K562 (cell line): Measurements from ENCODE around the gene RAB24. TPM values are rescaled to one million over a fixed set of nuclear protein-coding genes. Genes with fewer than 3 reads are reported as not detected.

Experiments
- ATAC-seq: fragments of 200-7000 bp; cut with Tn5 transposase; 3 replicates; pipeline ENCODE4 v1.9.1; 2020; ENCODE audit warnings: moderate library complexity
- BruUV-seq: library from RNA; stranded (reverse); fragments of 400-500 nt; replicated peaks from 2 replicates; lab custom pipeline; 2021; lab: Mats Ljungman, UMichigan
- CTCF ChIA-PET: fragments of 300-600 bp; formaldehyde crosslinking; extraction: SDS; loops from one replicate; lab custom pipeline; 2021; ENCODE audit warnings: low intra/inter-chr PET ratio; lab: Yijun Ruan, JAX
- POLR2A ChIA-PET: fragments of 300-600, 350-650 bp; sonication (Branson Sonifier 250); formaldehyde crosslinking; extraction: SDS; loops from one replicate; lab custom pipeline; 2021; ENCODE audit warnings: antibody characterized with exemption, inconsistent platforms; lab: Yijun Ruan, JAX
- DNase-seq, 4 experiments: peaks; one replicate each; pipeline versions ENCODE4 v3.0.0 to v3.0.0-alpha.2; 2011 to 2018; ENCODE audit warnings: low spot score in 3 of 4, mixed read lengths in 3 of 4; ENCODE audit errors: extremely low read depth in 1 of 4
- FAIRE-seq: peaks from 2 replicates; lab custom pipeline; 2011; peaks lifted over from hg19 to GRCh38; lab: Jason Lieb, UNC
- H2AFZ ChIP-seq: 2 replicates; pipeline ENCODE4 v1.6.0; 2011; ENCODE audit warnings: low read depth, low read length, control low read depth, inconsistent platforms
- H3K27ac ChIP-seq: fragments of 200-600 bp; 3 replicates; pipeline ENCODE4 v1.8.0; 2011; ENCODE audit warnings: low read depth, mild to moderate bottlenecking, control low read depth, inconsistent platforms, low read length, moderate library complexity, mixed read lengths; ENCODE audit errors: extremely low read depth
- H3K27me3 ChIP-seq, 2 experiments: fragments of 300-600 bp in 1 of 2; 2 replicates in 1 of 2; 3 replicates in 1 of 2; pipeline versions ENCODE4 v1.6.0 to v1.8.0; 2011; ENCODE audit warnings: inconsistent platforms in 2 of 2, low read length in 2 of 2, mild to moderate bottlenecking in 1 of 2, mixed read lengths in 1 of 2, moderate library complexity in 1 of 2; ENCODE audit not compliant: control insufficient read depth in 2 of 2, insufficient read depth in 2 of 2
- H3K36me3 ChIP-seq: fragments of 300-600 bp; 3 replicates; pipeline ENCODE4 v1.8.0; 2011; ENCODE audit warnings: mild to moderate bottlenecking, low read length, inconsistent platforms; ENCODE audit not compliant: control insufficient read depth, insufficient read depth
- H3K4me1 ChIP-seq, 2 experiments: fragments of 200-600 bp in 1 of 2; replicated peaks in 1 of 2; 2 replicates in 1 of 2; 3 replicates in 1 of 2; pipeline versions ENCODE4 v1.5.1 to v1.8.0; 2011; ENCODE audit warnings: inconsistent platforms in 2 of 2, low read length in 2 of 2, mild to moderate bottlenecking in 1 of 2, mixed read lengths in 1 of 2, moderate library complexity in 1 of 2; ENCODE audit not compliant: control insufficient read depth in 2 of 2, insufficient read depth in 2 of 2
- H3K4me2 ChIP-seq: 2 replicates; pipeline ENCODE4 v1.6.1; 2011; ENCODE audit warnings: low read length, control low read depth, inconsistent platforms, mixed read lengths; ENCODE audit not compliant: insufficient read depth
- H3K4me3 ChIP-seq: fragments of 200-600 bp; sonication (generic), shearing (Covaris generic); 2 replicates; pipeline ENCODE4 v1.5.1; 2016; ENCODE audit warnings: control low read depth, inconsistent platforms
- H3K79me2 ChIP-seq: fragments of 200-600 bp; 3 replicates; pipeline ENCODE4 v1.8.0; 2011; ENCODE audit warnings: low read length, inconsistent platforms; ENCODE audit not compliant: control insufficient read depth, insufficient read depth
- H3K9ac ChIP-seq, 2 experiments: 2 replicates each; pipeline versions ENCODE4 v1.6.0 to v1.6.1; 2011; ENCODE audit warnings: low read depth in 2 of 2, low read length in 2 of 2, control low read depth in 1 of 2, inconsistent platforms in 1 of 2, mild to moderate bottlenecking in 1 of 2, mixed read lengths in 1 of 2; ENCODE audit not compliant: insufficient read depth in 1 of 2
- H3K9me1 ChIP-seq: one replicate; pipeline ENCODE4 v1.6.0; 2011; ENCODE audit warnings: inconsistent platforms, mild to moderate bottlenecking, low read length, moderate library complexity; ENCODE audit not compliant: control insufficient read depth, insufficient read depth
- H3K9me3 ChIP-seq: replicated peaks from 2 replicates; pipeline ENCODE4 v1.5.1; 2011; ENCODE audit warnings: low read depth, low read length, inconsistent platforms; ENCODE audit not compliant: control insufficient read depth, insufficient read depth
- H4K20me1 ChIP-seq: replicated peaks from 2 replicates; pipeline ENCODE4 v1.6.1; 2011; ENCODE audit warnings: low read length, inconsistent platforms, mixed read lengths; ENCODE audit not compliant: control insufficient read depth, insufficient read depth
- CBFA2T3 ChIP-seq: fragments of 450-650 bp; IDR thresholded peaks from 2 replicates; pipeline ENCODE4 v1.6.1; 2017
- CHD4 ChIP-seq: fragments of 200-600 bp; sonication (generic); IDR thresholded peaks from 3 replicates; pipeline ENCODE4 v1.6.1; 2012; ENCODE audit warnings: low read depth, mild to moderate bottlenecking, mixed read lengths, low read length, inconsistent platforms; ENCODE audit not compliant: insufficient read depth, insufficient replicate concordance, poor library complexity, severe bottlenecking
- ESRRA ChIP-seq: fragments of 450-650 bp; IDR thresholded peaks from 2 replicates; pipeline ENCODE4 v1.6.1; 2014; ENCODE audit warnings: low read depth, mild to moderate bottlenecking, moderate library complexity, borderline replicate concordance
- TBP ChIP-seq: optimal IDR thresholded peaks from 2 replicates; pipeline ENCODE3; 2011; ENCODE audit warnings: low read depth, low read length, improper control_type of control experiment
- XRCC5 ChIP-seq: fragments of 200-400 bp; formaldehyde crosslinking; IDR thresholded peaks from 2 replicates; pipeline ENCODE4 v1.6.1; 2017; ENCODE audit warnings: low read depth, mild to moderate bottlenecking, low read length
- ZNF3 ChIP-seq: fragments of 250-450 bp; sonication (Bioruptor Pico); IDR thresholded peaks from 2 replicates; pipeline ENCODE4 v1.5.0; 2021; ENCODE audit warnings: mild to moderate bottlenecking, moderate library complexity
- ZNF445 ChIP-seq: fragments of 250-450 bp; sonication (Bioruptor Pico); IDR thresholded peaks from 2 replicates; pipeline ENCODE4 v1.4.0; 2020; ENCODE audit warnings: low read depth, mild to moderate bottlenecking, moderate library complexity
- WGBS: fragments of 100-300 bp; shearing (Covaris generic); methylation state at CpG from one replicate; pipeline ENCODE4 v1.1.6; 2016; ENCODE audit warnings: low coverage, mixed read lengths; ENCODE audit not compliant: insufficient coverage; ENCODE audit errors: missing lambda C conversion rate; 5-methylcytosine and 5-hydroxymethylcytosine counted together
- in situ Hi-C: fragments of 300-500 bp; cut with MboI; formaldehyde crosslinking; loops from 4 replicates; pipeline ENCODE4 v1.15.0; 2018; ENCODE audit warnings: inconsistent platforms, mixed read lengths
- intact Hi-C: fragments of 100-400 bp; cut with micrococcal nuclease; formaldehyde crosslinking; loops from 2 replicates; pipeline ENCODE4 v1.14.2; 2022
- polyA plus RNA-seq, 8 experiments: library from polyadenylated mRNA; depleted of rRNA in 4 of 8; stranded (reverse) in 5 of 8; unstranded in 3 of 8; fragments of >200 nt; fragmentation: Nextera tagmentation in 2 of 8; fragmentation: Illumina TruSeq in 1 of 8; extraction: Ambion mirVana in 2 of 8; extraction: Trizol in 1 of 8; gene quantifications; 2 replicates each; pipeline versions ENCODE4 v1.2.1 to v1.2.3, GENCODE V29; 2011 to 2014; ENCODE audit warnings: inconsistent platforms in 1 of 8, missing spikeins in 1 of 8
- total RNA-seq, 7 experiments: library from RNA; depleted of rRNA in 6 of 7; stranded (reverse); fragments of >200 nt in 6 of 7; fragmentation: Illumina TruSeq in 2 of 7; extraction: Trizol in 2 of 7; gene quantifications; 2 replicates each; pipeline versions ENCODE4 v1.2.1 to v1.2.3, GENCODE V29; 2011 to 2021; ENCODE audit warnings: low replicate concordance in 1 of 7
- TF ChIP-seq, protein P1 (sequence below): fragments of 200-600 bp; sonication (generic); IDR thresholded peaks from one replicate; pipeline ENCODE4 v1.6.1; 2012; ENCODE audit warnings: mild to moderate bottlenecking, low read depth, low read length, inconsistent platforms

The RAB24 gene
- total and polyA plus RNA-seq, 9 of the 15 experiments (the other 6 are each of a cell fraction or from before 2014, with no cell fraction given): 13.9 to 107 (median 34.8) TPM

DNA sequence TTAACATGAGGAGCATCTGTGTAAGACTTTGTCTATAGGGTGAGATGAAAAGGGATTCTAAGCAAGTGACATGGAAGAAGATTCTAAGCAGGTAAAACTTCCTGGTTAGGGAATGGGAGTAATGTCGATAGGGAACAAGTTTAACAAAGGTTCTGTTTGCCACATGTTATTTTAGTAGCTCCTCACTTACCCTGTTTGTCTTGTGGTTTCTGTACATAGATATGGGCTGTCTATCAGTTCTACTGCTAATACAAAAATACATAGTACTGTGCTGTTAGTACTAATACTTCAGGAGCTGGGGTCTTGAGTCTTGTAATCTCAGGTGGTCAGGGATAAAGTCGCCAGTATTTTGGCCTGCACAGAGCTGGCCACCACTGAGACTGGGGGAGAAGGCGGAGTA, 32.9 kb downstream of the RAB24 start:
- Histone ChIP-seq H2AFZ (no peak overlapping the region), H3K9me3 (no peaks in the 10 kb centered on the region), H3K9me1 (no peaks in the 10 kb centered on the region), H3K9ac (no peak overlapping the region), H3K4me2 (no peak overlapping the region), H3K4me3 (no peak overlapping the region), H3K27ac (no peak overlapping the region), H3K4me1 (no peaks in the 10 kb centered on the region), H4K20me1 (no peaks in the 10 kb centered on the region), H3K27me3 (no peaks in the 10 kb centered on the region), H3K36me3 (peaks cover 79% of the 10 kb centered on the region), H3K79me2 (no peaks in the 10 kb centered on the region)
- 68% methylated on average over 3 of the region's 3 CpGs for WGBS
- ChIA-PET POLR2A (interaction anchor here (0.7 to 1.1 kb wide), 3 partner anchors 9 to 26 kb away, joined by 3 to 5 read pairs (median 3); no protein-coding TSS in a partner anchor), CTCF (no interaction called here)
- no peak for ATAC-seq
- DNase-seq: no peak
- intact Hi-C loops (no loop called here), in situ Hi-C loops (no loop called here)
- TF ChIP-seq TBP (no peak), CHD4 (no peak), CBFA2T3 (no peak), ZNF445 (CRISPR knock-in tag) (no peak), ESRRA (no peak), ZNF3 (CRISPR knock-in tag) (no peak), XRCC5 (no peak)
- TF ChIP-seq, protein P1, sequence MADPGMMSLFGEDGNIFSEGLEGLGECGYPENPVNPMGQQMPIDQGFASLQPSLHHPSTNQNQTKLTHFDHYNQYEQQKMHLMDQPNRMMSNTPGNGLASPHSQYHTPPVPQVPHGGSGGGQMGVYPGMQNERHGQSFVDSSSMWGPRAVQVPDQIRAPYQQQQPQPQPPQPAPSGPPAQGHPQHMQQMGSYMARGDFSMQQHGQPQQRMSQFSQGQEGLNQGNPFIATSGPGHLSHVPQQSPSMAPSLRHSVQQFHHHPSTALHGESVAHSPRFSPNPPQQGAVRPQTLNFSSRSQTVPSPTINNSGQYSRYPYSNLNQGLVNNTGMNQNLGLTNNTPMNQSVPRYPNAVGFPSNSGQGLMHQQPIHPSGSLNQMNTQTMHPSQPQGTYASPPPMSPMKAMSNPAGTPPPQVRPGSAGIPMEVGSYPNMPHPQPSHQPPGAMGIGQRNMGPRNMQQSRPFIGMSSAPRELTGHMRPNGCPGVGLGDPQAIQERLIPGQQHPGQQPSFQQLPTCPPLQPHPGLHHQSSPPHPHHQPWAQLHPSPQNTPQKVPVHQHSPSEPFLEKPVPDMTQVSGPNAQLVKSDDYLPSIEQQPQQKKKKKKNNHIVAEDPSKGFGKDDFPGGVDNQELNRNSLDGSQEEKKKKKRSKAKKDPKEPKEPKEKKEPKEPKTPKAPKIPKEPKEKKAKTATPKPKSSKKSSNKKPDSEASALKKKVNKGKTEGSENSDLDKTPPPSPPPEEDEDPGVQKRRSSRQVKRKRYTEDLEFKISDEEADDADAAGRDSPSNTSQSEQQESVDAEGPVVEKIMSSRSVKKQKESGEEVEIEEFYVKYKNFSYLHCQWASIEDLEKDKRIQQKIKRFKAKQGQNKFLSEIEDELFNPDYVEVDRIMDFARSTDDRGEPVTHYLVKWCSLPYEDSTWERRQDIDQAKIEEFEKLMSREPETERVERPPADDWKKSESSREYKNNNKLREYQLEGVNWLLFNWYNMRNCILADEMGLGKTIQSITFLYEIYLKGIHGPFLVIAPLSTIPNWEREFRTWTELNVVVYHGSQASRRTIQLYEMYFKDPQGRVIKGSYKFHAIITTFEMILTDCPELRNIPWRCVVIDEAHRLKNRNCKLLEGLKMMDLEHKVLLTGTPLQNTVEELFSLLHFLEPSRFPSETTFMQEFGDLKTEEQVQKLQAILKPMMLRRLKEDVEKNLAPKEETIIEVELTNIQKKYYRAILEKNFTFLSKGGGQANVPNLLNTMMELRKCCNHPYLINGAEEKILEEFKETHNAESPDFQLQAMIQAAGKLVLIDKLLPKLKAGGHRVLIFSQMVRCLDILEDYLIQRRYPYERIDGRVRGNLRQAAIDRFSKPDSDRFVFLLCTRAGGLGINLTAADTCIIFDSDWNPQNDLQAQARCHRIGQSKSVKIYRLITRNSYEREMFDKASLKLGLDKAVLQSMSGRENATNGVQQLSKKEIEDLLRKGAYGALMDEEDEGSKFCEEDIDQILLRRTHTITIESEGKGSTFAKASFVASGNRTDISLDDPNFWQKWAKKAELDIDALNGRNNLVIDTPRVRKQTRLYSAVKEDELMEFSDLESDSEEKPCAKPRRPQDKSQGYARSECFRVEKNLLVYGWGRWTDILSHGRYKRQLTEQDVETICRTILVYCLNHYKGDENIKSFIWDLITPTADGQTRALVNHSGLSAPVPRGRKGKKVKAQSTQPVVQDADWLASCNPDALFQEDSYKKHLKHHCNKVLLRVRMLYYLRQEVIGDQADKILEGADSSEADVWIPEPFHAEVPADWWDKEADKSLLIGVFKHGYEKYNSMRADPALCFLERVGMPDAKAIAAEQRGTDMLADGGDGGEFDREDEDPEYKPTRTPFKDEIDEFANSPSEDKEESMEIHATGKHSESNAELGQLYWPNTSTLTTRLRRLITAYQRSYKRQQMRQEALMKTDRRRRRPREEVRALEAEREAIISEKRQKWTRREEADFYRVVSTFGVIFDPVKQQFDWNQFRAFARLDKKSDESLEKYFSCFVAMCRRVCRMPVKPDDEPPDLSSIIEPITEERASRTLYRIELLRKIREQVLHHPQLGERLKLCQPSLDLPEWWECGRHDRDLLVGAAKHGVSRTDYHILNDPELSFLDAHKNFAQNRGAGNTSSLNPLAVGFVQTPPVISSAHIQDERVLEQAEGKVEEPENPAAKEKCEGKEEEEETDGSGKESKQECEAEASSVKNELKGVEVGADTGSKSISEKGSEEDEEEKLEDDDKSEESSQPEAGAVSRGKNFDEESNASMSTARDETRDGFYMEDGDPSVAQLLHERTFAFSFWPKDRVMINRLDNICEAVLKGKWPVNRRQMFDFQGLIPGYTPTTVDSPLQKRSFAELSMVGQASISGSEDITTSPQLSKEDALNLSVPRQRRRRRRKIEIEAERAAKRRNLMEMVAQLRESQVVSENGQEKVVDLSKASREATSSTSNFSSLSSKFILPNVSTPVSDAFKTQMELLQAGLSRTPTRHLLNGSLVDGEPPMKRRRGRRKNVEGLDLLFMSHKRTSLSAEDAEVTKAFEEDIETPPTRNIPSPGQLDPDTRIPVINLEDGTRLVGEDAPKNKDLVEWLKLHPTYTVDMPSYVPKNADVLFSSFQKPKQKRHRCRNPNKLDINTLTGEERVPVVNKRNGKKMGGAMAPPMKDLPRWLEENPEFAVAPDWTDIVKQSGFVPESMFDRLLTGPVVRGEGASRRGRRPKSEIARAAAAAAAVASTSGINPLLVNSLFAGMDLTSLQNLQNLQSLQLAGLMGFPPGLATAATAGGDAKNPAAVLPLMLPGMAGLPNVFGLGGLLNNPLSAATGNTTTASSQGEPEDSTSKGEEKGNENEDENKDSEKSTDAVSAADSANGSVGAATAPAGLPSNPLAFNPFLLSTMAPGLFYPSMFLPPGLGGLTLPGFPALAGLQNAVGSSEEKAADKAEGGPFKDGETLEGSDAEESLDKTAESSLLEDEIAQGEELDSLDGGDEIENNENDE: no peak
- BruUV-seq: no TSS peak
- no peak for FAIRE-seq
